Mammary epithelial cell (primary cell): ENCODE measurements around the gene UBR1.

Source experiments
- EZH2 ChIP-seq: IDR thresholded peaks from 2 replicates; pipeline ENCODE4 v1.6.1; 2012; ENCODE audit warnings: low read length, inconsistent platforms, borderline replicate concordance
- TF ChIP-seq, protein P1 (sequence below), 2 donors: IDR thresholded peaks in 1 of 2; conservative IDR thresholded peaks in 1 of 2; 2 replicates each; pipeline ENCODE4 v1.5.1; 2011 to 2012; ENCODE audit warnings: inconsistent platforms in 2 of 2, low read length in 2 of 2, mild to moderate bottlenecking in 2 of 2, control low read depth in 1 of 2, low read depth in 1 of 2; ENCODE audit not compliant: insufficient read depth in 1 of 2; ENCODE audit errors: extremely low read depth in 1 of 2

DNA sequence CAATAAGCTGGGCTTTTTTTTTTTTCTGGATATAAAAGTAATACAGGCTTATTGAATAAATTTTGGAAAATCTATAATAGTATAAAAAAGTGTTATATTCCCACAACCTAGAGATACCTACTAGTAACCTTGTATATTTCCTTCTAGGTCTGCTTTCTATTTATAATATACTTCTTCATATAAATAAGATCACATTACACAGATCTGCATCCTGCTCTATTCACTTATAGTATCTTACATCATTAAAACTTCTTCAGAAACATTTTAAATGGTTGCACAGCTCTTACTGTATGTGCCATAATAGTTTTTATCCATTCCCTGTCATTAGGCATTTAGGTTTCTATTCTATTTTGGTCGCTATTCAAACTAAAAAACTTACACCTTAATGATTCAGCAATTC lies 98.3 kb downstream of the UBR1 start:
- TF ChIP-seq, protein P1, sequence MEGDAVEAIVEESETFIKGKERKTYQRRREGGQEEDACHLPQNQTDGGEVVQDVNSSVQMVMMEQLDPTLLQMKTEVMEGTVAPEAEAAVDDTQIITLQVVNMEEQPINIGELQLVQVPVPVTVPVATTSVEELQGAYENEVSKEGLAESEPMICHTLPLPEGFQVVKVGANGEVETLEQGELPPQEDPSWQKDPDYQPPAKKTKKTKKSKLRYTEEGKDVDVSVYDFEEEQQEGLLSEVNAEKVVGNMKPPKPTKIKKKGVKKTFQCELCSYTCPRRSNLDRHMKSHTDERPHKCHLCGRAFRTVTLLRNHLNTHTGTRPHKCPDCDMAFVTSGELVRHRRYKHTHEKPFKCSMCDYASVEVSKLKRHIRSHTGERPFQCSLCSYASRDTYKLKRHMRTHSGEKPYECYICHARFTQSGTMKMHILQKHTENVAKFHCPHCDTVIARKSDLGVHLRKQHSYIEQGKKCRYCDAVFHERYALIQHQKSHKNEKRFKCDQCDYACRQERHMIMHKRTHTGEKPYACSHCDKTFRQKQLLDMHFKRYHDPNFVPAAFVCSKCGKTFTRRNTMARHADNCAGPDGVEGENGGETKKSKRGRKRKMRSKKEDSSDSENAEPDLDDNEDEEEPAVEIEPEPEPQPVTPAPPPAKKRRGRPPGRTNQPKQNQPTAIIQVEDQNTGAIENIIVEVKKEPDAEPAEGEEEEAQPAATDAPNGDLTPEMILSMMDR (conservative IDR thresholded peaks at IDR 0.05 in 1 of 2, IDR thresholded peaks at IDR 0.05 in 1 of 2; ENCODE audit: extremely low read depth in 1 of 2, insufficient read depth in 1 of 2, low read depth in 1 of 2, low read length in 2 of 2), result no peak
- no peak for TF ChIP-seq EZH2
